B cell (primary cell): ENCODE data around the gene KMO. TPM values are rescaled to one million over a fixed set of nuclear protein-coding genes. Genes with fewer than 3 reads are reported as not detected.

Experiments
- ATAC-seq: fragments of 200-7000 bp; cut with Tn5 transposase; one replicate; pipeline ENCODE4 v1.10.0; 2021; ENCODE audit warnings: low read depth, mild to moderate bottlenecking, moderate number of reproducible peaks, moderate library complexity
- CTCF ChIA-PET: fragments of 350-600 bp; sonication (Branson Sonifier 250); formaldehyde crosslinking; loops from one replicate; lab custom pipeline; 2021; ENCODE audit warnings: antibody characterized with exemption, inconsistent platforms; lab: Charles Lee
- POLR2A ChIA-PET: fragments of 350-600 bp; sonication (Branson Sonifier 250); formaldehyde crosslinking; loops from one replicate; lab custom pipeline; 2021; ENCODE audit warnings: antibody characterized with exemption; lab: Charles Lee
- DNase-seq: peaks from one replicate; pipeline ENCODE4 v3.0.0; 2013
- H2AFZ ChIP-seq: 2 replicates; pipeline ENCODE4 v1.6.1; 2012; ENCODE audit warnings: mild to moderate bottlenecking, low read depth, low read length; ENCODE audit not compliant: insufficient read depth, poor library complexity, severe bottlenecking
- H3K27ac ChIP-seq, 2 donors: 1 replicate in 1 of 2; 2 replicates in 1 of 2; pipeline ENCODE4 v1.5.1; 2012 to 2013; ENCODE audit warnings: low read length in 2 of 2, mild to moderate bottlenecking in 2 of 2, moderate library complexity in 1 of 2
- H3K27me3 ChIP-seq, 4 experiments: fragments of 200-600 bp in 1 of 4; sonication (generic) in 1 of 4; replicated peaks in 1 of 4; 1 replicate in 2 of 4; 2 replicates in 2 of 4; pipeline versions ENCODE4 v1.6.1 to v1.7.0; 2013 to 2016; ENCODE audit warnings: low read length in 3 of 4, mild to moderate bottlenecking in 2 of 4, mixed read lengths in 1 of 4, moderate library complexity in 1 of 4; ENCODE audit not compliant: insufficient read depth in 4 of 4, control insufficient read depth in 3 of 4; ENCODE audit errors: control extremely low read depth in 1 of 4
- H3K36me3 ChIP-seq, 2 experiments: replicated peaks in 1 of 2; 1 replicate in 1 of 2; 2 replicates in 1 of 2; pipeline versions ENCODE4 v1.6.1 to v1.7.1; 2013; ENCODE audit warnings: low read length in 1 of 2; ENCODE audit not compliant: insufficient read depth in 2 of 2, control insufficient read depth in 1 of 2; ENCODE audit errors: control extremely low read depth in 1 of 2, extremely low read depth in 1 of 2
- H3K4me1 ChIP-seq, 2 donors: fragments of 200-600 bp in 1 of 2; sonication (generic) in 1 of 2; 1 replicate in 1 of 2; 2 replicates in 1 of 2; pipeline versions ENCODE4 v1.5.1 to v1.6.1; 2013 to 2017; ENCODE audit warnings: low read length in 2 of 2; ENCODE audit not compliant: control insufficient read depth in 2 of 2, insufficient read depth in 2 of 2
- H3K4me2 ChIP-seq: replicated peaks from 2 replicates; pipeline ENCODE3; 2012; ENCODE audit warnings: mild to moderate bottlenecking, low read depth, low read length; ENCODE audit not compliant: poor library complexity, severe bottlenecking
- H3K4me3 ChIP-seq, 5 experiments: fragments of 200-600 bp in 1 of 5; sonication (generic) in 1 of 5; 1 replicate in 3 of 5; 2 replicates in 2 of 5; pipeline versions ENCODE4 v1.5.1 to v1.7.0; 2011 to 2016; ENCODE audit warnings: low read length in 4 of 5, mild to moderate bottlenecking in 4 of 5, low read depth in 2 of 5, control low read depth in 1 of 5, moderate library complexity in 1 of 5; ENCODE audit not compliant: insufficient read depth in 1 of 5; ENCODE audit errors: control extremely low read depth in 1 of 5, extremely low read depth in 1 of 5
- H3K79me2 ChIP-seq: fragments of 200-600 bp; sonication (generic); one replicate; pipeline ENCODE4 v1.6.0; 2016; ENCODE audit warnings: low read length; ENCODE audit not compliant: control insufficient read depth, insufficient read depth
- H3K9ac ChIP-seq: fragments of 200-600 bp; sonication (generic); 2 replicates; pipeline ENCODE4 v1.6.1; 2017; ENCODE audit warnings: mild to moderate bottlenecking, low read length, moderate library complexity
- H3K9me3 ChIP-seq, 3 donors: one replicate each; pipeline versions ENCODE4 v1.6.1 to v1.7.1; 2013; ENCODE audit warnings: low read length in 2 of 3; ENCODE audit not compliant: control insufficient read depth in 2 of 3, insufficient read depth in 1 of 3; ENCODE audit errors: control extremely low read depth in 1 of 3
- H4K20me1 ChIP-seq: 2 replicates; pipeline ENCODE4 v1.6.0; 2012; ENCODE audit warnings: mild to moderate bottlenecking, low read length; ENCODE audit not compliant: insufficient read depth, control insufficient read depth, poor library complexity, severe bottlenecking
- H3K27ac Mint-ChIP-seq: one replicate; pipeline ENCODE4 v1.8.0; 2021; ENCODE audit warnings: mixed read lengths
- H3K27me3 Mint-ChIP-seq: one replicate; pipeline ENCODE4 v1.8.0; 2021; ENCODE audit warnings: mixed read lengths
- H3K4me1 Mint-ChIP-seq: one replicate; pipeline ENCODE4 v1.8.0; 2021; ENCODE audit warnings: mixed read lengths
- H3K4me3 Mint-ChIP-seq: one replicate; pipeline ENCODE4 v1.8.0; 2021; ENCODE audit warnings: mixed read lengths
- H3K9me3 Mint-ChIP-seq: one replicate; pipeline ENCODE4 v1.8.0; 2022; ENCODE audit warnings: mixed read lengths; ENCODE audit not compliant: insufficient read depth
- EZH2 ChIP-seq: IDR thresholded peaks from 2 replicates; pipeline ENCODE4 v1.6.1; 2012; ENCODE audit warnings: borderline replicate concordance, low read depth, mild to moderate bottlenecking, moderate library complexity, low read length; ENCODE audit not compliant: insufficient read depth, poor library complexity, severe bottlenecking
- WGBS: methylation state at CpG from one replicate; pipeline ENCODE4 v1.1.5; 2013; ENCODE audit warnings: missing lambda C conversion rate; ENCODE audit not compliant: insufficient coverage; 5-methylcytosine and 5-hydroxymethylcytosine counted together
- intact Hi-C: fragments of 100-400 bp; cut with micrococcal nuclease; formaldehyde crosslinking; loops from one replicate; pipeline ENCODE4 v1.10.0; 2022
- polyA plus RNA-seq: library from polyadenylated mRNA; depleted of rRNA; stranded (reverse); fragments of >200 nt; gene quantifications from 2 replicates; pipeline ENCODE4 v1.2.3, GENCODE V29; 2012
- total RNA-seq, 2 donors: library from RNA; stranded (reverse); fragments of 120-200 nt in 1 of 2; gene quantifications; 1 replicate in 1 of 2; 2 replicates in 1 of 2; pipeline versions ENCODE4 v1.2.3 to v1.2.4, GENCODE V29; 2013 to 2022
- TF ChIP-seq, protein P1 (sequence below): fragments of 200-600 bp; IDR thresholded peaks from one replicate; pipeline ENCODE4 v1.8.0; 2022; ENCODE audit warnings: antibody characterized with exemption, mild to moderate bottlenecking

Gene KMO
- total and polyA plus RNA-seq, 2 donors (not counting 1 experiment from before 2014, with no cell fraction given): 14.0 to 34.0 TPM

DNA sequence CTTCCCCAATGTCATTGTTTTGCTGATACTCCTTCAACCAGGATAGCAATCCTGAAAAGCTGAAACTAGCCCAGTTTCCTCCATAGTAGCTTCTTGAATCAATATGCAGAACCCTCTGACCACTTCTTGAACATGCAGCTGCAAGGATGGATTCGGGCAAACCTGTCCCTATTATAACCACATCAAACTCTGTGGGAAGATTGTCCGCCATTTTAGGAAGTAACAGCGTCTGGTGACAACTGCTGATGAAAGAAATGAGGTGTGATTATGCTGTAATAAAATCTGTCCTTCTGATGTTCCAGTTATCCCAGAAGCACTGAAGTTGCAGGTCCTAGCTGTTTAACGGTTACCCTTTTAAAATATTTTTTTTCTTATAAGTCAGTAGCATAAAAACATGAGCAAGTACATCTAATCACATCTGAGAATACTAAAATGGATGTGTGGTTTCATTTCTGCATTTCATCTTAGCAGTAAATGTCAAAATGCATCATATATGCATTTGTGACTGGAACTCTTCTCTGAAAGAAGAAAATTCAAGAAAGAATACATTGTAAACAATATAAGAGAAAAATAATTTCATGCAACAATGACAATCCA, 103.5 kb downstream of the KMO start:
- Histone ChIP-seq H2AFZ (peak overlapping the region; percentile 66), H3K27ac (peak overlapping the region; percentile 9 to 75), H4K20me1 (no peaks in the 10 kb centered on the region), H3K4me1 (peaks cover 35 to 45% of the 10 kb centered on the region in 2 donors), H3K9ac (peak overlapping the region; percentile 47), H3K36me3 (peaks cover 0 to 7% of the 10 kb centered on the region in 2 experiments), H3K4me3 (peak overlapping the region in 4 of 5 experiments; percentile 22 to 97 (median 25)), H3K4me2 (peak overlapping the region; percentile 71), H3K9me3 (no peaks in the 10 kb centered on the region), H3K79me2 (peaks cover 88% of the 10 kb centered on the region), H3K27me3 (no peaks in the 10 kb centered on the region)
- WGBS: no CpG with 5 or more reads among the region's 4 CpGs
- POLR2A ChIA-PET: no interaction called here
- Mint-ChIP-seq H3K27ac (peak overlapping the region; percentile 69), H3K9me3 (no peaks in the 10 kb centered on the region), H3K4me1 (peaks cover 67% of the 10 kb centered on the region), H3K27me3 (no peaks in the 10 kb centered on the region), H3K4me3 (peak overlapping the region; percentile 67)
- DNase-seq (peak; percentile 59), ATAC-seq (no peak)
- intact Hi-C loops: loop anchor here (1.0 to 5.0 kb wide), 2 partner anchors 8 to 38 kb away; no protein-coding TSS in a partner anchor
- no peak for TF ChIP-seq EZH2
- TF ChIP-seq, protein P1, sequence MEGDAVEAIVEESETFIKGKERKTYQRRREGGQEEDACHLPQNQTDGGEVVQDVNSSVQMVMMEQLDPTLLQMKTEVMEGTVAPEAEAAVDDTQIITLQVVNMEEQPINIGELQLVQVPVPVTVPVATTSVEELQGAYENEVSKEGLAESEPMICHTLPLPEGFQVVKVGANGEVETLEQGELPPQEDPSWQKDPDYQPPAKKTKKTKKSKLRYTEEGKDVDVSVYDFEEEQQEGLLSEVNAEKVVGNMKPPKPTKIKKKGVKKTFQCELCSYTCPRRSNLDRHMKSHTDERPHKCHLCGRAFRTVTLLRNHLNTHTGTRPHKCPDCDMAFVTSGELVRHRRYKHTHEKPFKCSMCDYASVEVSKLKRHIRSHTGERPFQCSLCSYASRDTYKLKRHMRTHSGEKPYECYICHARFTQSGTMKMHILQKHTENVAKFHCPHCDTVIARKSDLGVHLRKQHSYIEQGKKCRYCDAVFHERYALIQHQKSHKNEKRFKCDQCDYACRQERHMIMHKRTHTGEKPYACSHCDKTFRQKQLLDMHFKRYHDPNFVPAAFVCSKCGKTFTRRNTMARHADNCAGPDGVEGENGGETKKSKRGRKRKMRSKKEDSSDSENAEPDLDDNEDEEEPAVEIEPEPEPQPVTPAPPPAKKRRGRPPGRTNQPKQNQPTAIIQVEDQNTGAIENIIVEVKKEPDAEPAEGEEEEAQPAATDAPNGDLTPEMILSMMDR: no peak
- CTCF ChIA-PET: interaction anchor here (0.6 to 2.1 kb wide), 4 partner anchors 9 to 310 kb away, joined by 4 to 11 read pairs (median 6); no protein-coding TSS in a partner anchor

DNA sequence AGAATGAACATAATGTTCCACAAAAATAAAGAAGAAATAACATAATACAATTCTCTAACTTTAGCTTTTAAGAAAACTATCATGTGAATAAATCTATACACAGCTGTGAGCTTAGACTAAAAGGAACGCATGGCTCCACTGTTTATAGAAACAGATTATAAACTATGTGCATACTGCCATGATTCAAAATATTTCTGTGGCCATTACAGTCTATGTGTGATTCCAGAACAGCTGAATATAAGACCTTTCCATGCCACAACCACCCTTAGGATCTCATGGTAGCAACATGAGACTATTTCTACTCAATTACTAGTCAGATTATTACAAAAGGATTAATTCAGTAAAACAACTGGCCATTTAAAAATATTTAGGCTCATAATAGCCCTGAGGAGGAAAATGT, 104.1 kb downstream of the KMO start:
- H3K36me3 ChIP-seq: peaks cover 0 to 7% of the 10 kb centered on the region in 2 experiments
- H3K27ac ChIP-seq: peak overlapping the region; percentile 39 to 75
- no peaks in the 10 kb centered on the region for H4K20me1 ChIP-seq
- intact Hi-C loops: loop anchor here (1.0 to 5.0 kb wide), 2 partner anchors 9 to 39 kb away; no protein-coding TSS in a partner anchor
- no peaks in the 10 kb centered on the region for H3K27me3 ChIP-seq
- H3K4me3 ChIP-seq: peak overlapping the region in 2 of 5 experiments; percentile 23 to 97
- peak overlapping the region; percentile 70 for H3K27ac Mint-ChIP-seq
- H3K79me2 ChIP-seq: peaks cover 82% of the 10 kb centered on the region
- H3K27me3 Mint-ChIP-seq: no peaks in the 10 kb centered on the region
- ATAC-seq: no peak
- H3K9me3 Mint-ChIP-seq: no peaks in the 10 kb centered on the region
- peak overlapping the region; percentile 67 for H3K4me3 Mint-ChIP-seq
- ChIA-PET CTCF (interaction anchor here (1.0 to 2.1 kb wide), 3 partner anchors 9 to 103 kb away, joined by 3 to 11 read pairs (median 7); no protein-coding TSS in a partner anchor), POLR2A (no interaction called here)
- H3K4me1 ChIP-seq: peaks cover 39 to 46% of the 10 kb centered on the region in 2 donors
- peak overlapping the region; percentile 71 for H3K4me2 ChIP-seq
- no peaks in the 10 kb centered on the region for H3K9me3 ChIP-seq
- H3K9ac ChIP-seq: peak overlapping the region; percentile 47
- DNase-seq: peak; percentile 8
- peaks cover 71% of the 10 kb centered on the region for H3K4me1 Mint-ChIP-seq
- TF ChIP-seq EZH2: no peak
- peak overlapping the region; percentile 66 for H2AFZ ChIP-seq
- WGBS: no CpG with 5 or more reads among the region's 1 CpG
